GM19238 (cell line): ENCODE results near the gene CDH13.

Experiments used
- DNase-seq: peaks from one replicate; pipeline ENCODE4 v3.0.0; 2011; ENCODE audit warnings: low spot score; ENCODE audit not compliant: insufficient read length

Gene CDH13

GRCh38 chr16:83541231-83541630 lies 914.5 kb downstream of the CDH13 start:
- DNase-seq, result no peak

GRCh38 chr16:83542491-83542890 lies 915.7 kb downstream of the CDH13 start:
- DNase-seq, result no peak

- DNase-seq, result no peak
These were observed 922.8 kb downstream of the CDH13 start for GRCh38 chr16:83549316-83550182.

DNA sequence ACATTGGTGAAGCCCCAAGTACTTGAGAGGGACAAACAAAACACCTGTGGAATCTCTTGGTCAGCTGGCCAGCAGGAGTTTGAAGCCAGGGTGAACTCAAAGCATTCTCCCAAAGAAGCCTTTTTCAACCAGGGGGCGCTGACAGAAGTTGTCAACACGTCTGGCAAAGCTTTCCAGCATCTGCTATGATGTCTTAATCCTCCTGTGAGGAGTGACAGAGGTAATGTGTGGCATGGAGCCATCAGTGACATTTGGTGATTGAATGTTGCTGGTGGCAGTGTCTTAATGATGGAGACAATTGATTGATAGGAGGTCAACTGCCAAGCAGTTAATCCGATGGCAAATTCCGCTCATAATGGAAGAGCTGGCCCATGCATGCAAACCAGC lies 923.4 kb downstream of the CDH13 start:
- DNase-seq, result no peak

GRCh38 chr16:83552228-83552627 lies 925.5 kb downstream of the CDH13 start:
- DNase-seq, result no peak

DNA sequence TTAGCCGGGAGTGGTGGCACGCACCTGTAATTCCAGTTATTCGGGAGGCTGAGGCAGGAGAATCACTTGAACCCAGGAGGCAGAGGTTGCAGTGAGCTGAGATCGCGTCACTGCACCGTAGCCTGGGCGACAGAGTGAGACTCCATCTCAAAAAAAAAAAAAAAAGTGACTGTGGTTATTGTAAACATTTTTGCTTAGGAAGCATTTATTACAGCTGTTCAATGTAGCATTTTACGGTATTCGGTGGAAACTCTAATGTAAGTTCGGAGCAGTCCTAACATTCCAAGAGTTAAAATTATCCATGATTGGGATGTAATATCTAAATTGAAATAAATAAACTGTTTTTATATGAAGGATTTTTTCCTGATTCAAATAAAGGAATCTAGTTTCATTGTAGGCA lies 926.2 kb downstream of the CDH13 start:
- DNase-seq, result no peak

- DNase-seq, result no peak
These were observed 927.3 kb downstream of the CDH13 start for GRCh38 chr16:83554096-83554495.

- no peak for DNase-seq
These were observed 927.8 kb downstream of the CDH13 start for GRCh38 chr16:83554540-83554939.

- DNase-seq, result no peak
These were observed 935.1 kb downstream of the CDH13 start for GRCh38 chr16:83561876-83562275.

- no peak for DNase-seq
These were observed 941.6 kb downstream of the CDH13 start for GRCh38 chr16:83568345-83568744.

- no peak for DNase-seq
These were observed 947.6 kb downstream of the CDH13 start for GRCh38 chr16:83574388-83574787.

DNA sequence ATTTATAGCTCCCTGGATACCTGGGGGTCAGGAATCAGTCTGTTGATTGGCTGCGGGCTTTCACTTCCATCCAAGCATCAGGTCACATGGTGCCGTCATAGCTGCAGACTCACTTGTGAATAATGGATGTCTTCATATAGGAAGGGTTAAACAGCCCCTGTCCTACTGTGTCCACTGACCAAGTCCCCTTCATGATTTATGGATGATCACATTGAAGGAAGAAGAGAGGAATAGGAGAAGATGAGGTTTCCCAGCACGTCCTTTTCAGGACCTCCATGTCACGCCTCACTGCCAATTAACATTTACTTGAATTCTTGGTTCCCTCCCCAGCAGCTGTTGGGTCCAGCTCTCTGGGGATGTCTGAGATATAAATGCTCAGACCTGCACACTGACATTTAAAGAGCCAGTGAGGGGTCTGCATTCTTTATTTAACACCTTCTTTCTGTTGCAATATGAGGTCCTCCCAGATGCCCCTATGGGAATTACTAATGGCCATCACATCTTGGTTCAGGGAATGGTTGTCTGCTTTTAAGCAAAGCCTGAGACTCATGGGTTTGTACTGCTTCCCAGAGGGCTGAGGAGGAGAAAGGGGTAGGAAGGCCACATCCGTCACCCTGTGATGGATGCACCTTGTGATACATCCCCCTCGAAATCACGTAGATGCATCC lies 950.4 kb downstream of the CDH13 start:
- no peak for DNase-seq

- no peak for DNase-seq
These were observed 951.4 kb downstream of the CDH13 start for GRCh38 chr16:83578171-83578570.

GRCh38 chr16:83579027-83579426 lies 952.3 kb downstream of the CDH13 start:
- DNase-seq, result no peak

DNA sequence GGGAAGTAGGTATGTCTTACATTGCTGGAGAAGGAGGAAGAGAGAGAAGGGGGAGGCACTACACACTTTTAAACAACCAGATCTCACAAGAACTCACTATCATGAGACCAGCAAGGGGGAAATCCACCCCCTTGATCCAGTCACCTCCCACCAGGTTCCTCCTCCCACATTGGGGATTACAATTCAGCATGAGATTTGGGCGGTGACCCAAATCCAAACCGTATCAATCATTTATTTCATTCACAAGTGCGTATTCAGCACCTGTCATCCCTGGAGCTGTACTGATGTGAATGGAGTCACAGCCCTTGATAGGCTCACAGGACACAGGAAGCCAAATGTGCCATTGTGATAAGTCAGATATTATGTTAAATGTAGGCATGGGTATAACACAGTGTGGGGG lies 952.7 kb downstream of the CDH13 start:
- no peak for DNase-seq

GRCh38 chr16:83581082-83581481 lies 954.3 kb downstream of the CDH13 start:
- no peak for DNase-seq

GRCh38 chr16:83581994-83582747 lies 955.4 kb downstream of the CDH13 start:
- DNase-seq, result no peak

GRCh38 chr16:83586036-83586435 lies 959.3 kb downstream of the CDH13 start:
- no peak for DNase-seq

DNA sequence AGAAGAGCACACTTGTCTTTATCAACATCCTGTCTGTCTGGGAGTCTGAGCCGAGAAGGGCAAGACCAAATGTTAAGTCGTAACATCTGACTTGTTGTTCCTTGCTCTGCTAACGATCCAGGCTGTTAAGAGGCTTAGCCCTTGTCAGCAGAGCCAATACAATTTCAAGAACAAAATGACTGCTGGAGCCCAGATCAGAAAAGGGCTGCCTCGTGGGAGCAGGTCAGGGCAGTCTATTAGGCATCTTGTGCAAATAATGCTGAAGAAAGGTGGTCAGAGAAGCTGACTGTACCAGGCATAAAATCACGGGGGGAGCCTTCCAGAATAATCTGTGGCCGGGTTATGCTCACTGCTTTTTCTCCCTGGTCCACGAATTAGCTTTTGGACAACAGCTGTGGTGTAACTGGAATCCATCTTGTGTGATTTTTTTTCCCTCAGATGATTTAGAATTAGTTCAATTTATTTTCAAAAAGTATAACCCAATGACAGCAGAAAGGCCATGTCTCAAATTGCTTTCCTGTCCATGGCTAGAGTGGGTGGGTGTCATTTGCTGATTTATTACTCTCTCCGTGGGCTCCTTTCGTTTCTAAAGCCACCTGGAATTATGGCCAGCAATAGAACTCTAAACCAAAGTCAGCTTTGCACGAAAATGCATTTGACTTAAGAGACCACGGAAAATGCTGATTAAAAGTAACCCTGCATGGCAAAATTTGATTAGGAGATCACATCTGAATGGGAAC lies 959.9 kb downstream of the CDH13 start:
- no peak for DNase-seq

GRCh38 chr16:83587201-83587600 lies 960.4 kb downstream of the CDH13 start:
- no peak for DNase-seq

- no peak for DNase-seq
These were observed 961.3 kb downstream of the CDH13 start for GRCh38 chr16:83588070-83588469.
